Trophoblast cell (in vitro differentiated cells and primary cell): ENCODE data around the gene NFIB.

Experiments used
- DNase-seq, 2 donors: peaks; one replicate each; pipeline ENCODE4 v3.0.0-alpha.2; 2016
- H2AFZ ChIP-seq: 2 replicates; pipeline ENCODE4 v1.6.1; 2013; ENCODE audit warnings: low read length, moderate library complexity, mild to moderate bottlenecking; ENCODE audit not compliant: insufficient read depth, poor library complexity
- H2AK5ac ChIP-seq: 2 replicates; pipeline ENCODE4 v1.6.1; 2013; ENCODE audit warnings: mild to moderate bottlenecking, low read length
- H2BK120ac ChIP-seq: 2 replicates; pipeline ENCODE4 v1.6.1; 2013; ENCODE audit warnings: low read length, mild to moderate bottlenecking, moderate library complexity; ENCODE audit not compliant: insufficient read depth, poor library complexity
- H2BK12ac ChIP-seq: 2 replicates; pipeline ENCODE4 v1.6.1; 2013; ENCODE audit warnings: mild to moderate bottlenecking, low read length, moderate library complexity
- H2BK5ac ChIP-seq: 2 replicates; pipeline ENCODE4 v1.6.1; 2013; ENCODE audit warnings: low read length, low read depth, moderate library complexity, mild to moderate bottlenecking; ENCODE audit not compliant: poor library complexity
- H3K14ac ChIP-seq: 2 replicates; pipeline ENCODE4 v1.6.1; 2013; ENCODE audit warnings: mild to moderate bottlenecking, low read length
- H3K18ac ChIP-seq: 2 replicates; pipeline ENCODE4 v1.6.1; 2013; ENCODE audit warnings: mild to moderate bottlenecking, low read length
- H3K23ac ChIP-seq: 2 replicates; pipeline ENCODE4 v1.6.1; 2013; ENCODE audit warnings: low read length
- H3K27ac ChIP-seq: 2 replicates; pipeline ENCODE4 v1.5.1; 2013; ENCODE audit warnings: low read depth, mild to moderate bottlenecking, inconsistent platforms, low read length, moderate library complexity
- H3K27me3 ChIP-seq: 2 replicates; pipeline ENCODE4 v1.6.1; 2013; ENCODE audit warnings: inconsistent platforms, mild to moderate bottlenecking, low read length, moderate library complexity; ENCODE audit not compliant: insufficient read depth
- H3K36me3 ChIP-seq, 2 experiments: 1 replicate in 1 of 2; 2 replicates in 1 of 2; pipeline ENCODE4 v1.6.1; 2013; ENCODE audit warnings: low read length in 2 of 2, mild to moderate bottlenecking in 2 of 2, moderate library complexity in 1 of 2; ENCODE audit not compliant: insufficient read depth in 2 of 2, control insufficient read depth in 1 of 2
- H3K4ac ChIP-seq: 2 replicates; pipeline ENCODE4 v1.6.1; 2013; ENCODE audit warnings: low read depth, mild to moderate bottlenecking, low read length, moderate library complexity
- H3K4me1 ChIP-seq, 2 experiments: 1 replicate in 1 of 2; 2 replicates in 1 of 2; pipeline ENCODE4 v1.6.1; 2013; ENCODE audit warnings: low read length in 2 of 2, mild to moderate bottlenecking in 2 of 2, moderate library complexity in 1 of 2; ENCODE audit not compliant: insufficient read depth in 2 of 2, control insufficient read depth in 1 of 2
- H3K4me2 ChIP-seq: 2 replicates; pipeline ENCODE4 v1.6.1; 2013; ENCODE audit warnings: inconsistent platforms, mild to moderate bottlenecking, low read length, moderate library complexity
- H3K4me3 ChIP-seq: 2 replicates; pipeline ENCODE4 v1.5.1; 2013; ENCODE audit warnings: mild to moderate bottlenecking, low read depth, low read length, inconsistent platforms
- H3K79me1 ChIP-seq: one replicate; pipeline ENCODE4 v1.6.1; 2013; ENCODE audit warnings: low read length
- H3K79me2 ChIP-seq: 2 replicates; pipeline ENCODE4 v1.6.1; 2013; ENCODE audit warnings: low read length, mild to moderate bottlenecking; ENCODE audit not compliant: control insufficient read depth, insufficient read depth, poor library complexity
- H3K9ac ChIP-seq: 2 replicates; pipeline ENCODE4 v1.6.1; 2013; ENCODE audit warnings: mild to moderate bottlenecking, low read length
- H3K9me3 ChIP-seq: 2 replicates; pipeline ENCODE4 v1.6.1; 2013; ENCODE audit warnings: low read depth, mild to moderate bottlenecking, control low read depth, inconsistent platforms, low read length; ENCODE audit not compliant: insufficient read depth
- H4K12ac ChIP-seq: 2 replicates; pipeline ENCODE4 v1.6.1; 2013; ENCODE audit warnings: low read depth, mild to moderate bottlenecking, low read length, moderate library complexity
- H4K8ac ChIP-seq: 2 replicates; pipeline ENCODE4 v1.6.1; 2013; ENCODE audit warnings: low read depth, mild to moderate bottlenecking, low read length, moderate library complexity
- H4K91ac ChIP-seq: one replicate; pipeline ENCODE4 v1.6.1; 2013; ENCODE audit warnings: low read depth, mild to moderate bottlenecking, low read length, moderate library complexity
- WGBS: extraction: QIAGEN DNeasy Blood & Tissue Kit; methylation state at CpG from one replicate; pipeline ENCODE4 v1.1.7; 2013; ENCODE audit warnings: missing lambda C conversion rate; ENCODE audit not compliant: insufficient read length, insufficient coverage; ENCODE audit errors: extremely low coverage; 5-methylcytosine and 5-hydroxymethylcytosine counted together

NFIB gene

GRCh38 chr9:14052359-14052758 lies 261.6 kb downstream of the NFIB start:
- Histone ChIP-seq H4K12ac (no peak overlapping the region), H3K23ac (no peak overlapping the region), H4K91ac (no peak overlapping the region), H3K9ac (no peak overlapping the region), H3K79me2 (no peaks in the 10 kb centered on the region), H2AK5ac (no peak overlapping the region), H2BK5ac (no peak overlapping the region), H3K36me3 (no peaks in the 10 kb centered on the region), H3K79me1 (no peaks in the 10 kb centered on the region), H2BK12ac (no peak overlapping the region), H3K4me3 (no peak overlapping the region), H3K18ac (no peak overlapping the region), H3K14ac (no peak overlapping the region), H3K9me3 (no peaks in the 10 kb centered on the region), H4K8ac (no peak overlapping the region), H3K4me2 (no peak overlapping the region), H3K27ac (no peak overlapping the region), H2BK120ac (no peak overlapping the region), H3K4ac (no peak overlapping the region), H3K4me1 (no peaks in the 10 kb centered on the region), H2AFZ (no peak overlapping the region), H3K27me3 (no peaks in the 10 kb centered on the region)
- DNase-seq: no peak
- WGBS: no CpG with 5 or more reads among the region's 2 CpGs

DNA sequence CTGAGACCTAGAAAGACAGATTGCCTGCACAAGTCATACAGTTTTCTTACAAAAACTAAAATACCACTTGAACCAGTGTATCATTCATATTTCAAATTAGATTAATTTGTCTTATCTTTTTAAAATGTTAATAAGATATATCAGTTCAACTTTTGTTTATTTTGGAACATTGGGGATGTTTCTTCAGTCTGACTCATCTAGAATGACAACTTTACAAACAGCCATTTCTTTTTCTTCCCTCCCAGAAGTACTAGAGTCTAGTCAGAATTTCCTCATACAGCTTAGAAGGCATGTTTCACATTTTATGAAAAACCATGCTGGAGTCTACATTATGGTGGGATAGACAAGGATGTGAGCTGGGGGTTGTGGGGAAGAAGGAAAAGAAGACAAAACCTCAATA lies 262.5 kb downstream of the NFIB start:
- Histone ChIP-seq H4K8ac (no peak overlapping the region), H4K91ac (no peak overlapping the region), H4K12ac (no peak overlapping the region), H3K4ac (no peak overlapping the region), H2BK12ac (no peak overlapping the region), H3K79me2 (no peaks in the 10 kb centered on the region), H3K18ac (no peak overlapping the region), H2AFZ (no peak overlapping the region), H3K27ac (no peak overlapping the region), H2AK5ac (no peak overlapping the region), H2BK5ac (no peak overlapping the region), H3K4me2 (no peak overlapping the region), H3K9ac (no peak overlapping the region), H2BK120ac (no peak overlapping the region), H3K14ac (no peak overlapping the region), H3K79me1 (no peaks in the 10 kb centered on the region), H3K4me1 (no peaks in the 10 kb centered on the region), H3K9me3 (no peaks in the 10 kb centered on the region), H3K36me3 (no peaks in the 10 kb centered on the region), H3K4me3 (no peak overlapping the region), H3K23ac (no peak overlapping the region), H3K27me3 (no peaks in the 10 kb centered on the region)
- no peak for DNase-seq

GRCh38 chr9:14043483-14043882 lies 270.5 kb downstream of the NFIB start:
- H4K12ac ChIP-seq: no peak overlapping the region
- H3K27ac ChIP-seq: no peak overlapping the region
- H3K79me1 ChIP-seq: no peaks in the 10 kb centered on the region
- no peaks in the 10 kb centered on the region for H3K79me2 ChIP-seq
- no peaks in the 10 kb centered on the region for H3K36me3 ChIP-seq
- H3K9ac ChIP-seq: no peak overlapping the region
- no peak overlapping the region for H2AFZ ChIP-seq
- H3K4me3 ChIP-seq: no peak overlapping the region
- no peak for DNase-seq
- no peak overlapping the region for H4K91ac ChIP-seq
- no peak overlapping the region for H3K23ac ChIP-seq
- H2BK12ac ChIP-seq: no peak overlapping the region
- H3K4me2 ChIP-seq: no peak overlapping the region
- no peak overlapping the region for H3K18ac ChIP-seq
- no peak overlapping the region for H4K8ac ChIP-seq
- no peaks in the 10 kb centered on the region for H3K27me3 ChIP-seq
- no CpG with 5 or more reads among the region's 1 CpG for WGBS
- H2BK120ac ChIP-seq: no peak overlapping the region
- no peaks in the 10 kb centered on the region for H3K9me3 ChIP-seq
- no peak overlapping the region for H3K14ac ChIP-seq
- H2BK5ac ChIP-seq: no peak overlapping the region
- no peak overlapping the region for H3K4ac ChIP-seq
- no peaks in the 10 kb centered on the region for H3K4me1 ChIP-seq
- no peak overlapping the region for H2AK5ac ChIP-seq

- H3K4me2 ChIP-seq: no peak overlapping the region
- H3K27ac ChIP-seq: no peak overlapping the region
- H4K91ac ChIP-seq: no peak overlapping the region
- H3K79me1 ChIP-seq: no peaks in the 10 kb centered on the region
- no peak overlapping the region for H2BK120ac ChIP-seq
- H2BK12ac ChIP-seq: no peak overlapping the region
- no peak overlapping the region for H3K18ac ChIP-seq
- no CpG with 5 or more reads among the region's 4 CpGs for WGBS
- no peak overlapping the region for H2AFZ ChIP-seq
- H3K4me1 ChIP-seq: no peaks in the 10 kb centered on the region
- no peak overlapping the region for H4K8ac ChIP-seq
- H3K23ac ChIP-seq: no peak overlapping the region
- no peak overlapping the region for H4K12ac ChIP-seq
- no peaks in the 10 kb centered on the region for H3K9me3 ChIP-seq
- H3K9ac ChIP-seq: no peak overlapping the region
- H3K79me2 ChIP-seq: no peaks in the 10 kb centered on the region
- no peak overlapping the region for H2AK5ac ChIP-seq
- no peak for DNase-seq
- H3K27me3 ChIP-seq: no peaks in the 10 kb centered on the region
- no peak overlapping the region for H3K4me3 ChIP-seq
- no peak overlapping the region for H2BK5ac ChIP-seq
- no peak overlapping the region for H3K14ac ChIP-seq
- no peaks in the 10 kb centered on the region for H3K36me3 ChIP-seq
- H3K4ac ChIP-seq: no peak overlapping the region
Measured at GRCh38 chr9:14037331-14037730, 276.6 kb downstream of the NFIB start.

- Histone ChIP-seq H4K12ac (no peak overlapping the region), H3K27ac (no peak overlapping the region), H3K79me2 (no peaks in the 10 kb centered on the region), H3K79me1 (no peaks in the 10 kb centered on the region), H2AFZ (no peak overlapping the region), H3K4me1 (no peaks in the 10 kb centered on the region), H3K36me3 (no peaks in the 10 kb centered on the region), H2BK12ac (no peak overlapping the region), H3K18ac (no peak overlapping the region), H3K4ac (no peak overlapping the region), H2AK5ac (no peak overlapping the region), H3K9me3 (no peaks in the 10 kb centered on the region), H4K91ac (no peak overlapping the region), H3K9ac (no peak overlapping the region), H2BK5ac (no peak overlapping the region), H3K14ac (no peak overlapping the region), H2BK120ac (no peak overlapping the region), H4K8ac (no peak overlapping the region), H3K23ac (no peak overlapping the region), H3K4me3 (no peak overlapping the region), H3K27me3 (no peaks in the 10 kb centered on the region), H3K4me2 (no peak overlapping the region)
- no CpG with 5 or more reads among the region's 3 CpGs for WGBS
- no peak for DNase-seq
Measured at GRCh38 chr9:14033067-14033466, 280.9 kb downstream of the NFIB start.
